HG03095 (cell line): ENCODE measurements around the gene RAP1GDS1.

Experiments
- ATAC-seq: cut with Tn5 transposase; IDR thresholded peaks from one replicate; pipeline ENCODE4 v1.9.1; 2021; ENCODE audit warnings: moderate library complexity; ENCODE audit not compliant: unreplicated experiment

RAP1GDS1 gene

DNA sequence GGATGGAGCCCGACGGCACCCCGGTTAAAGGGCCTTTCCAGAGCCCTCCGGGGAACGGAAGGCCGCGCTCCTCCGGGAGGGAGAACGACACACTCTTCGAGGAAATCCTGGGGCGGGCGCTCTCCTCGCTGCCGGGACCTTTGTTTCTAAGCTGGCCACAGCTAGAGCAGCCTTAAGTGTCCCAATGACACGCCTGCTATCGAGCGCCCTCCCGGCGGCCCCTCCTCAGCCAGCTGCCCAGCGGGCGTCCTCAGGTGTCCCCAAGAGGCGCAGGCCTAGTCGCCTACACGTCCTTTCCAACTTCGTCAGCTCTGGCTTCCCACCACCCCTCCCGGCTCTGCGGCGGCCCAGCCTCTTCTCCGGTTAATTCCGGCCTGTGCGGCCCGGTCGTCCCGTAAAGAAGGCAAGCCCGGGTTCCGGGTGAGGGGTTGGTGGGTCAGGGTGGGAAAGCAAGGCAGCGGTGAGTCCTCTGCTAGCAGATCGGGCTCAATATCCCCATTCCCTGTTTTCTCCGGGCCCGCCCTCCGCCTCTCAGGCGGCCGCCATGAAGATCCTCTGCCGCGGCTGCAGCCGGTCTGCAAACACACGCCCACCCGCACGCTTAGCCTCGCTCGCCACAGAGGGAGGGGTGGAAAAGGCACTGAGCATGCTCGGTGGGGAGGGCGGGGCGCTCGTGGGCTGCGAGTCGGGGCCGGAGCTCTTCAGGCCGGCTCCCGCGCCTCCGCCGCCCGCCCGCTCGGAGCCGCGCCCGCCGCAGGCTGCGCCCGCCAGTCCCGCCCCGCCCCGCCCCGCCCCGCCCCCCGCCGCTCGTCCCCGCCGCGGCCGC, at the start of gene RAP1GDS1:
Gene RAP1GDS1 (plus strand): TSS at position 806 of the 826 bp plus-strand sequence. CDS start 182 bp downstream, outside the sequence.
- ATAC-seq, result peak; percentile 93

- ATAC-seq, result no peak
Measured at GRCh38 chr4:98222306-98222705, 38.9 kb upstream of the RAP1GDS1 start.

DNA sequence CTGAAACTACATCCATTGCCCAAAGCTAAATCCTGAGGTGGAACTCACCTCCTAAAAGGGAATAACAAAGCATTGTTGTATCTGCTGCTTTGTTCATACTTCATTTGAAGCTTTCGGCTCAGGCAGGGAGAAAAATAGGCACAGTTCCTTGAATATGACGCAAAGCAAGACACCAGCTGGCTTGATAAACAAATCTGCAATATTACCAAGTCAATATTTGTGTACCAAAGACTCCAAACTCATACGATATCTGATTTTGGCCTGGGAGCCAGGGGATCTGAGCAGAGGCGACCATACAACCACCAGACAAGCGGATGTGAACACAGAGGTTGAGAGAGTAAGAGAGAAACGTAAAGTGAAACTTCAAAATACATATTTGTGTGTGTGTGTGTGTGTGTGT, 34.8 kb upstream of the RAP1GDS1 start:
- ATAC-seq, result no peak

GRCh38 chr4:98230961-98231360, 30.2 kb upstream of the RAP1GDS1 start:
- no peak for ATAC-seq

DNA sequence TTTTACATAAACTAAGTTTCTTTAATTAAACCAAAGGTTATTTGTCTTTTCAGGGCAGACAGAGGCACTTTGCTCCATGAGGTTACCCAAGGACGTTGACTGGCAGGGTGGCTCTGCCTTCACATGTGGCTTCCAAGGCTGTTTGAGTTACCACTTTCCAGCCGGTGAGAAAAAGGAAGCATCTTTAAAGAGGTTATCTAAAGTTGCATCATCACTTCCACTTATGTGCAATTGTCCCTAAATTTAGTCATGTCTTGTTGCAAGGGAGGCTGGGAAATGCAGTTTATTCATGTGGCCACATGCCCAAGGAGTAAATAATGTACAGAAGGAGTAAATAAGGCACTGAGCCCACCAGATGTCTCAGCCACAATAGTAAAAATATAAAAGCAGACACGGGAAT, 29.0 kb upstream of the RAP1GDS1 start:
- no peak for ATAC-seq

DNA sequence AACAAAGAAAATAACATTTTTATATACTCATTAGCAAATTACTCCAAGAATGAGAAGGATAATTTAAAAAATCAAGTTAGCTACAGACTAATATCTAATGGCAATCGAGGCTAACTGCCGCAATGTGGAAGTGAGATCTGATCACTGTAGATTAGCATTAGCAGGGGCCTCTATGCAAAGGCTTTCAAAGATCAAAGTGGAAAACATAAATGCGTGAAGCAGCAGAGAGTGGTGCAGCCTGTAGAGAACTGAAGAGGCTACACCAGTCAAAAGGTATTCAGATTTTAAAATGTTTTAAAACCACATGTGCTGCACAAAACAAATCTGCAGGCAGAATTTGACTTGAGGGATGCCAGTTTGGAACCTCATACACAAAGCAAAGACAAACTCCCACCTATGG, 24.0 kb upstream of the RAP1GDS1 start:
- no peak for ATAC-seq

DNA sequence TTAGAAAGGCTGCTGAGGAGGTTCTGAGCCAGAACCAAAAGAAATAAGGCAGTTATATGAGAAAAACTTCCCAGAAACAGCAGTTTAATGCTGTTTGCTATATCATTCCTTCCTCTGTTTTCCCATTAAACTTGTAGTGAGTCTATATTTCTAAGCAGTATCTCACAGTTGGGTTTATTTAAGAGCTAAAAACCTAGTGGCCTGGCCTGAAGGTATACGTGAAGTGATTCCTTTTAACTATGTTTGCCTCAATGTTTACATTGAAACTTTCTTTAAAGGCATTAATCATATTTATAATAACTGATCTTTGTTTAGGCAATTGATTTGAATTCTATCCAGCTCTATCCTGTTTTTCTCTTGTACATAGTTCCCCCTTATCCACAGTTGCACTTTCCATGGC, 19.1 kb upstream of the RAP1GDS1 start:
- no peak for ATAC-seq

GRCh38 chr4:98242538-98242937, 18.6 kb upstream of the RAP1GDS1 start:
- no peak for ATAC-seq

DNA sequence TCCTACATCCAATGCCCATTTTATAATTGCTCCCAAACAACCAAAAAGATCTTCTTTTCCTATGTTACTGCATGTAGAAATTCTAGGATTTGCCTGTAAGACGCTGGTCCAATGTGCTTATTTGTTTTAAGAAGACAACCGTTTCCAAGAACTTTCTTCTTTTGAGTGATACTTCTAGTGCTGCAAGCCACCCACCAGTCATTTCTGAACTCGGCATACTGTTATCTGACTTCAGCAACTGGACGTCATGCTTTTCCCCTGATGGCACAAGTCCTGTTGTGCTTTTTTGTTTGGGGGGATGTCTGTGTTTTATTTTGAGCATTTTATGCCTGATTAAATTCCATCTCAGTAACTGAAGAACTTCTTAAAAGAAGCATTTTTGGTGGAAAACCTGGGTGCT, 16.0 kb upstream of the RAP1GDS1 start:
- ATAC-seq, result no peak

DNA sequence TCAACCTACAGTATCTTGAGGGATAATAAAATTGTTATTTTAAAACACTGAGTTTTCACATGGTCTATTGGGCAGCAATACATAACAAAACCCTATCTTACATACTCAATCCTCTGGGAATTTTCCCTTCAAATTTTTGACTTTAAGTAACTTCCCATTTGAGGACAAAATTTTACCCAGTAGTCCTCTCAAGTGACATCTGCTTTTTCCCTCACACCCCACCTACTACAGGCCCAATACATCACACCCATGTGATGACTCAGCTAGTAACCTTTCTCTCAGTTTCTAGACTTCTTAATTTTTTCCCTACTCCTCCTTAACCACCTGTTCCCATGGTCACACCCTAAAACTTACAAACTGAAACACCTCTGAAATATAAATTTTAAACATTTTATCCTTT, 12.2 kb upstream of the RAP1GDS1 start:
- no peak for ATAC-seq

- ATAC-seq, result no peak
Measured at GRCh38 chr4:98249831-98250230, 11.4 kb upstream of the RAP1GDS1 start.

DNA sequence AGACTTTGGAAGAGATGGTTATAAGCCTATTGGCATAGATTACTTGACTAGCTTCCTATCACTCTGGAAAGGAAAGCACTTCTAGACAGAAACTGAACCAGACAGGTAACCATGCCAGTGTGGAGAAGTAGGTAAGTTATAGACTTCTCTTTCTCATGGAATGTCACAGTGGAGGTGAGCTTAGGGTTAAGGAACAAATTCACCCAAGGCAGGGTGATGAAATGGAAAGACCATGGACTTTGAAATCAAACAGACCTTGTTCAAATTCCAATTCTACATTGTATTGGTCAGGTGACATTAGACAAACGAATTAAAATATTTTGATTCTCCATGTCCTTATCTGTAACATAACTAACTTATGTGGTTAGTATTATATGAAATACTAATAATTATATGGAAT, 7.7 kb upstream of the RAP1GDS1 start:
- ATAC-seq, result no peak

DNA sequence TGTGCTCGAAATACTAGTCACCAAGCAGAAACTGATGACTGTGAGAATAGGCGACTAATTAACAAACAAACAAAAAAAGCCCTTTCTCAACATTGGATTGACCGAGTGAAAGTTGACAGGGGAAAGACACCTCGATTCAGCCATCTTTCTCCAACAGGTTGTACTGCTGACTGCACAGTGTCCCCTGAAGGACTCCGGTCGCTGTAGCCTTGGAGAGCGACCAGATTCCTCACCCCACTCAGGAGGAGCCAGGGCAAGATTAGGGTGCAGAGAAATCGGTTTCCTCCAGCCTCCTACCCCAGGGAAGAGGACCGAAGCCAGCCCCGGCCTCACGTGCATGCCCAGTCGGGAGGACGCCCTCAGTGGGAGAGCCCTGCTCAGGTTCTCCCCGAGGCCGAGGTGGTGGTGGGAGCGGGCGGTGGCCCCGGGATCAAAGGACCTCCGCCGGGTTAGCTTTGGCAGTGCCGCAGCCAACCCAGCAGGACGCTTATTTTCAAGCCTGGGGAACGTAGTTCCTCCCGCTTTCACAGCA, 1.1 kb upstream of the RAP1GDS1 start:
- peak; percentile 18 for ATAC-seq

DNA sequence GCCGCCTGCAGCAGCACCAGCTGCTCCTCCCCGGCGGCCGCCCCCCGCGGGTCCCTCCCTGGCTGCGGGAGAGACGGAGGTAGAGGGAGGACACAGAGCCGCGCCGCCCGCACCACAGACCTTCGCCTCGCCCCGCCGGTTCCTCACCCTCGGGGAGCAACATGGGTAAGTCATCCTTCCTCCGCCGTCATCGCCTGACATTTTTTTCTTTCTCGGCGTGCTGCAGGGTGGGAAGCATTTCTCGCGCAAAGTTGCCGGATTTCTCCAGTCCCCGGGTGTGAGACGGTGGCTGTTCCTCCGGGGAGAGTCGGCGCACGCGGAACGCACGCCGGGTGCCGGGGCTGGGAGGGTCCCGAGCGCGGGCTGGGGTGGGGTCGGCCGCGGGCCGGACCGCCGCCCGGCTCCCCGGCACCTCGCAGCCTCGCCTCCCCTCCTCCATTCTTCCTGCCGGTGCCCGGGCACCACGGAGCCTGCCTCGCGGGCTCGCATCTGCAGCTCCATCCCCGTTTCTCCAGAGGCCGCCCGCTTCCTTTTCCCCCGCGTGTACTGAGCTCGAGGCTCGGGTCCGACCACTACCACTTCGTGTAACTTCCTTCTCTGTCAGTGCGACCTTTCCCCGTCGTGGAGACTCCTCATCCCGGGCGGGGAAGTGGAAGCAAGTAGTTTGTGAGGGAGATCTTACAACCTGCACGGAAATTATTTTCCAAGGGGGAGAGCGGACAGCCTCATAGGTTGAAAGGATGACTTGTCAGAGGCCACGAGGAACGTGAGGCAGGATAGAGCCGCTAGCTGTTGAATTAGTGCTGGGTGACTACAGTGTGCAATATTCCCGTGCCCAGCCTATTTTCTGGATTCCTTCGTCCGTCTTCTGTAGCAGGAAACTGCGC, 464 bp downstream of the RAP1GDS1 start:
- peak; percentile 7 for ATAC-seq

- no peak for ATAC-seq
Measured at GRCh38 chr4:98262431-98262830, 1.2 kb downstream of the RAP1GDS1 start.

DNA sequence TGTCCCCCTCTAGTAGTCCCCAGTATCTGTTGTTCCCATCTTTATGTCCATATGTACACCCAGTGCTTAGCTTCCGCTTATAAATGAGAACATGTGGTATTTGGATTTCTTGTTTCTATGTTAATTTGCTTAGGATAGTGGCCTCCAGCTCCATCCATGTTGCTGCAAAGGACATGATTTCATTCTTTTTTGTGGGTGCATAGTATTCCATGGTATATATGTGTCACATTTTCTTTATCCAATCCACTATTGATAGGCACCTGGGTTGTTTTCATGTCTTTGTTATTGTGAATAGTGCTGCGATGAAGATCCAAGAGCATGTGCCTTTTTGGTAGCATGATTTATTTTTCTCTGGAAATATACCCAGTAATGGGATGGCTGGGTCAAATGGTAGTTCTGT, 6.3 kb downstream of the RAP1GDS1 start:
- ATAC-seq, result no peak

DNA sequence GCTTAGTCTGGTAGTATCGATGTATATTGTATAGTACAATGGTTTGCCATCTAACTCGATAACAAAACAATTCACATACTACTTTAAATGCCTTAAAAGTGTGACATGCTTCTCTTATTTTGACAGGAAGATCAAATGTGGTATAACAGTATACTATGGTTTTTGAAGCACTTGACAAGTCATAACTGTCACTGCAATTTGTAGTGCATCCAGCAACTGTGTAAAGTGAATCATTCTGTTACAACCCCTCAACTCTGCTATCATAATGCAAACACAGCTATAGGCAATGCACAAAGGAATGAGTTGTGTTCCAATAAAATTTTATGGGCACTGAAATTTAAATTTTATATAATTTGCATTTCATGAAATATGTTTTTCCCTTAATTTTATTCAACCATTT, 14.0 kb downstream of the RAP1GDS1 start:
- ATAC-seq, result no peak

GRCh38 chr4:98283219-98284189, 22.3 kb downstream of the RAP1GDS1 start:
- no peak for ATAC-seq

DNA sequence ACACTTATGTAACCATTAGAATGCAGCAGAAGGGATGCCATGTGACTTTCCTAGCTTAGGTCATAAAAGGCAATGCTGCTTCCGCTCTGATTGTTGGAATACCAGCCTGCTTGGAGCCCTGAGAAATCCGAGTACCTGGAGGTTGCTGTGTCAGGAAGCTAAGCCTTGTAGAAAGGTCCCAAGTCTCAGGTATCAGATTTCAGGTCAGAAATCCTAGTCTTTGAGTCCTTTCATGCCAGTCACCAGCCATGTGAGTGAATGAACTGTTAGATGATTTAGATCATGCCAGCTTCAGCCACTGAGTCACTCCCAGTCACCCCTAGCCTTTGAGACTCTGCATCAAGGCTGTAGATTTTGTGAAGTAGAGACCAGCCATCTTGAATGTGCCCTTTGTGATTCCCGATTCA, 23.5 kb downstream of the RAP1GDS1 start:
- ATAC-seq, result no peak

GRCh38 chr4:98285676-98286075, 24.5 kb downstream of the RAP1GDS1 start:
- ATAC-seq, result no peak

- no peak for ATAC-seq
Measured at GRCh38 chr4:98287328-98287727, 26.1 kb downstream of the RAP1GDS1 start.
